ENCODE data around the gene PRDM7.

- TF ChIP-seq CTCF (IDR thresholded peaks at IDR 0.05) (no peak), POLR2A (IDR thresholded peaks at IDR 0.05) (no peak)
Measured at GRCh38 chr16:90016339-90016950, 60.7 kb downstream of the PRDM7 start.
